ENCODE data around the gene SLC25A34.

SLC25A34 gene

GRCh38 chr1:15775706-15776105, 39.6 kb downstream of the SLC25A34 start:
- no peak for DNase-seq (ENCODE audit: low read depth, low spot score)

GRCh38 chr1:15777909-15778707, 42.0 kb downstream of the SLC25A34 start:
- no peak for DNase-seq (ENCODE audit: low read depth, low spot score)

- no peak for DNase-seq (ENCODE audit: low read depth, low spot score)
These were observed 49.6 kb downstream of the SLC25A34 start for GRCh38 chr1:15785683-15786082.

- DNase-seq (ENCODE audit: low read depth, low spot score) = no peak
These were observed 50.5 kb downstream of the SLC25A34 start for GRCh38 chr1:15786581-15786980.

- DNase-seq (ENCODE audit: low read depth, low spot score) = no peak
These were observed 52.7 kb downstream of the SLC25A34 start for GRCh38 chr1:15788624-15789301.

All from smooth muscle cell of the brain vasculature (primary cell).